ENCODE results near the gene GPR119.

DNA sequence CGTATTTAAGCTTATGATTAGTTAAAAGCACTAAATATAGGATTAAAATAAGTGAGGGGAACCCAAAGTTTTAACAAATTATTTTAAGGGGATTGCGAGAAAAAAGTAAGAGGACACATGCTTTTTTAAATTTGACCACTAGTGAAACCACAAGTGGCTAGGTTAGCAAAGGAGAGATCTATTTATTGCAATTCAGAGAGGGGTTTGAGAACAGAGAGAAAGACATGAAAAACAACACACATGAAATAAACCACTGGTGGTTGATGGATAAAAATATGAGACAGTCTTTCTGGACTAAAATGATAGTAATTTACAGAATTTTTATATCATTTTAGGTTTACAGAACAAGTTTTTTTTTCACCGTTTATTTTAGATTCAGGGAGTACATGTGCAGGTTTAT, 33.9 kb downstream of the GPR119 start:
- TF ChIP-seq, protein P1, sequence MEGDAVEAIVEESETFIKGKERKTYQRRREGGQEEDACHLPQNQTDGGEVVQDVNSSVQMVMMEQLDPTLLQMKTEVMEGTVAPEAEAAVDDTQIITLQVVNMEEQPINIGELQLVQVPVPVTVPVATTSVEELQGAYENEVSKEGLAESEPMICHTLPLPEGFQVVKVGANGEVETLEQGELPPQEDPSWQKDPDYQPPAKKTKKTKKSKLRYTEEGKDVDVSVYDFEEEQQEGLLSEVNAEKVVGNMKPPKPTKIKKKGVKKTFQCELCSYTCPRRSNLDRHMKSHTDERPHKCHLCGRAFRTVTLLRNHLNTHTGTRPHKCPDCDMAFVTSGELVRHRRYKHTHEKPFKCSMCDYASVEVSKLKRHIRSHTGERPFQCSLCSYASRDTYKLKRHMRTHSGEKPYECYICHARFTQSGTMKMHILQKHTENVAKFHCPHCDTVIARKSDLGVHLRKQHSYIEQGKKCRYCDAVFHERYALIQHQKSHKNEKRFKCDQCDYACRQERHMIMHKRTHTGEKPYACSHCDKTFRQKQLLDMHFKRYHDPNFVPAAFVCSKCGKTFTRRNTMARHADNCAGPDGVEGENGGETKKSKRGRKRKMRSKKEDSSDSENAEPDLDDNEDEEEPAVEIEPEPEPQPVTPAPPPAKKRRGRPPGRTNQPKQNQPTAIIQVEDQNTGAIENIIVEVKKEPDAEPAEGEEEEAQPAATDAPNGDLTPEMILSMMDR (IDR thresholded peaks at IDR 0.05): no peak
- TF ChIP-seq POLR2A (IDR thresholded peaks at IDR 0.05): no peak

Data from lower leg skin (tissue), 3 donors.